ENCODE measurements around the gene FAM120A.

FAM120A gene

GRCh38 chr9:93590609-93591234, 139.2 kb downstream of the FAM120A start:
- Mint-ChIP-seq H3K9me3 (no peaks in the 10 kb centered on the region), H3K27ac (no peak overlapping the region), H3K27me3 (no peaks in the 10 kb centered on the region), H3K4me3 (no peak overlapping the region), H3K36me3 (peaks cover under 1% of the 10 kb centered on the region), H3K4me1 (peaks cover 63% of the 10 kb centered on the region)
- ATAC-seq: no peak

- H3K27ac Mint-ChIP-seq: no peak overlapping the region
- peaks cover 70% of the 10 kb centered on the region for H3K4me1 Mint-ChIP-seq
- ATAC-seq: no peak
- H3K9me3 Mint-ChIP-seq: no peaks in the 10 kb centered on the region
- no peak overlapping the region for H3K4me3 Mint-ChIP-seq
- peaks cover 6% of the 10 kb centered on the region for H3K36me3 Mint-ChIP-seq
- H3K27me3 Mint-ChIP-seq: no peaks in the 10 kb centered on the region
These were observed 140.0 kb downstream of the FAM120A start for GRCh38 chr9:93591301-93592007.

- H3K27ac Mint-ChIP-seq: no peak overlapping the region
These were observed 140.6 kb downstream of the FAM120A start for GRCh38 chr9:93592008-93592642.

GRCh38 chr9:93592643-93593021, 141.1 kb downstream of the FAM120A start:
- H3K9me3 Mint-ChIP-seq: no peaks in the 10 kb centered on the region
- no peak for ATAC-seq
- H3K36me3 Mint-ChIP-seq: peaks cover 6% of the 10 kb centered on the region
- peaks cover 67% of the 10 kb centered on the region for H3K4me1 Mint-ChIP-seq
- no peak overlapping the region for H3K4me3 Mint-ChIP-seq
- no peak overlapping the region for H3K27ac Mint-ChIP-seq
- no peaks in the 10 kb centered on the region for H3K27me3 Mint-ChIP-seq

More at GRCh38 chr9:93592008-93592642, 140.6 kb downstream of the FAM120A start:
- H3K27me3 Mint-ChIP-seq: no peaks in the 10 kb centered on the region
- peaks cover 67% of the 10 kb centered on the region for H3K4me1 Mint-ChIP-seq
- no peak overlapping the region for H3K4me3 Mint-ChIP-seq
- H3K36me3 Mint-ChIP-seq: peaks cover 6% of the 10 kb centered on the region
- no peaks in the 10 kb centered on the region for H3K9me3 Mint-ChIP-seq
- no peak for ATAC-seq

- Mint-ChIP-seq H3K9me3 (no peaks in the 10 kb centered on the region), H3K36me3 (peaks cover 6% of the 10 kb centered on the region), H3K4me1 (peaks cover 69% of the 10 kb centered on the region), H3K27me3 (no peaks in the 10 kb centered on the region), H3K4me3 (no peak overlapping the region), H3K27ac (no peak overlapping the region)
- ATAC-seq: no peak
These were observed 141.7 kb downstream of the FAM120A start for GRCh38 chr9:93593144-93593658.

GRCh38 chr9:93594041-93594756, 142.7 kb downstream of the FAM120A start:
- Mint-ChIP-seq H3K4me1 (peaks cover 76% of the 10 kb centered on the region), H3K27ac (no peak overlapping the region), H3K27me3 (no peaks in the 10 kb centered on the region), H3K4me3 (no peak overlapping the region), H3K9me3 (no peaks in the 10 kb centered on the region), H3K36me3 (peaks cover 6% of the 10 kb centered on the region)
- no peak for ATAC-seq

- Mint-ChIP-seq H3K27me3 (no peaks in the 10 kb centered on the region), H3K4me3 (no peak overlapping the region), H3K27ac (no peak overlapping the region), H3K9me3 (no peaks in the 10 kb centered on the region), H3K36me3 (peaks cover 6% of the 10 kb centered on the region), H3K4me1 (peaks cover 79% of the 10 kb centered on the region)
- ATAC-seq: no peak
These were observed 144.0 kb downstream of the FAM120A start for GRCh38 chr9:93595461-93595860.

GRCh38 chr9:93595861-93596365, 144.4 kb downstream of the FAM120A start:
- H3K9me3 Mint-ChIP-seq: no peaks in the 10 kb centered on the region
- no peak overlapping the region for H3K4me3 Mint-ChIP-seq
- H3K27me3 Mint-ChIP-seq: no peaks in the 10 kb centered on the region
- no peak overlapping the region for H3K27ac Mint-ChIP-seq
- H3K4me1 Mint-ChIP-seq: peaks cover 79% of the 10 kb centered on the region
- no peak for ATAC-seq
- peaks cover 6% of the 10 kb centered on the region for H3K36me3 Mint-ChIP-seq

GRCh38 chr9:93596399-93596798, 144.9 kb downstream of the FAM120A start:
- peaks cover 79% of the 10 kb centered on the region for H3K4me1 Mint-ChIP-seq
- H3K36me3 Mint-ChIP-seq: peaks cover 6% of the 10 kb centered on the region
- H3K4me3 Mint-ChIP-seq: no peak overlapping the region
- no peaks in the 10 kb centered on the region for H3K9me3 Mint-ChIP-seq
- H3K27me3 Mint-ChIP-seq: no peaks in the 10 kb centered on the region
- no peak for ATAC-seq
- H3K27ac Mint-ChIP-seq: no peak overlapping the region

GRCh38 chr9:93597142-93597706, 145.7 kb downstream of the FAM120A start:
- H3K27ac Mint-ChIP-seq: no peak overlapping the region

GRCh38 chr9:93597871-93598646, 146.6 kb downstream of the FAM120A start:
- Mint-ChIP-seq H3K27ac (no peak overlapping the region), H3K36me3 (peaks cover 6% of the 10 kb centered on the region), H3K4me1 (peaks cover 76% of the 10 kb centered on the region), H3K4me3 (no peak overlapping the region), H3K9me3 (no peaks in the 10 kb centered on the region), H3K27me3 (no peaks in the 10 kb centered on the region)
- ATAC-seq: no peak

More at GRCh38 chr9:93597142-93597706, 145.7 kb downstream of the FAM120A start:
- no peak overlapping the region for H3K4me3 Mint-ChIP-seq
- H3K27me3 Mint-ChIP-seq: no peaks in the 10 kb centered on the region
- no peaks in the 10 kb centered on the region for H3K9me3 Mint-ChIP-seq
- peaks cover 6% of the 10 kb centered on the region for H3K36me3 Mint-ChIP-seq
- ATAC-seq: no peak
- peaks cover 79% of the 10 kb centered on the region for H3K4me1 Mint-ChIP-seq

GRCh38 chr9:93598647-93599241, 147.3 kb downstream of the FAM120A start:
- H3K9me3 Mint-ChIP-seq: no peaks in the 10 kb centered on the region
- H3K27ac Mint-ChIP-seq: no peak overlapping the region
- no peaks in the 10 kb centered on the region for H3K27me3 Mint-ChIP-seq
- ATAC-seq: no peak
- peaks cover 74% of the 10 kb centered on the region for H3K4me1 Mint-ChIP-seq
- H3K36me3 Mint-ChIP-seq: peaks cover 7% of the 10 kb centered on the region
- no peak overlapping the region for H3K4me3 Mint-ChIP-seq

- Mint-ChIP-seq H3K27me3 (no peaks in the 10 kb centered on the region), H3K4me3 (no peak overlapping the region), H3K36me3 (peaks cover 11% of the 10 kb centered on the region), H3K9me3 (no peaks in the 10 kb centered on the region), H3K27ac (no peak overlapping the region), H3K4me1 (peaks cover 68% of the 10 kb centered on the region)
- ATAC-seq: no peak
These were observed 148.3 kb downstream of the FAM120A start for GRCh38 chr9:93599571-93600403.

Data from stimulated activated memory B cell treated with anti-CD40 and anti-IgM and Interleukin-4, amounts not matched to agents 10 μg/mL and 1 μg/mL and 100 μg/mL, for 72 hours (primary cell).